Astrocyte of the spinal cord (primary cell): ENCODE measurements around the gene EPX.

Source experiments
- DNase-seq: peaks from one replicate; pipeline ENCODE4 v3.0.0; 2011; ENCODE audit warnings: low read depth, low spot score
- H3K4me3 ChIP-seq: 2 replicates; pipeline ENCODE4 v1.5.1; 2011; ENCODE audit warnings: low read depth, mild to moderate bottlenecking, low read length, moderate library complexity
- in situ Hi-C: cut with HindIII; loops from 2 replicates; pipeline ENCODE4 v1.10.0; 2017; ENCODE audit warnings: low sequenced_read_pairs
- TF ChIP-seq, protein P1 (sequence below): IDR thresholded peaks from 2 replicates; pipeline ENCODE4 v1.5.1; 2012; ENCODE audit warnings: low read depth, mild to moderate bottlenecking, low read length, inconsistent platforms

Gene EPX

GRCh38 chr17:58236394-58236793 is 43.9 kb downstream of the EPX start:
- DNase-seq, result no peak
- in situ Hi-C loops, result no loop called here
- H3K4me3 ChIP-seq, result no peak overlapping the region
- TF ChIP-seq, protein P1, sequence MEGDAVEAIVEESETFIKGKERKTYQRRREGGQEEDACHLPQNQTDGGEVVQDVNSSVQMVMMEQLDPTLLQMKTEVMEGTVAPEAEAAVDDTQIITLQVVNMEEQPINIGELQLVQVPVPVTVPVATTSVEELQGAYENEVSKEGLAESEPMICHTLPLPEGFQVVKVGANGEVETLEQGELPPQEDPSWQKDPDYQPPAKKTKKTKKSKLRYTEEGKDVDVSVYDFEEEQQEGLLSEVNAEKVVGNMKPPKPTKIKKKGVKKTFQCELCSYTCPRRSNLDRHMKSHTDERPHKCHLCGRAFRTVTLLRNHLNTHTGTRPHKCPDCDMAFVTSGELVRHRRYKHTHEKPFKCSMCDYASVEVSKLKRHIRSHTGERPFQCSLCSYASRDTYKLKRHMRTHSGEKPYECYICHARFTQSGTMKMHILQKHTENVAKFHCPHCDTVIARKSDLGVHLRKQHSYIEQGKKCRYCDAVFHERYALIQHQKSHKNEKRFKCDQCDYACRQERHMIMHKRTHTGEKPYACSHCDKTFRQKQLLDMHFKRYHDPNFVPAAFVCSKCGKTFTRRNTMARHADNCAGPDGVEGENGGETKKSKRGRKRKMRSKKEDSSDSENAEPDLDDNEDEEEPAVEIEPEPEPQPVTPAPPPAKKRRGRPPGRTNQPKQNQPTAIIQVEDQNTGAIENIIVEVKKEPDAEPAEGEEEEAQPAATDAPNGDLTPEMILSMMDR, result no peak

DNA sequence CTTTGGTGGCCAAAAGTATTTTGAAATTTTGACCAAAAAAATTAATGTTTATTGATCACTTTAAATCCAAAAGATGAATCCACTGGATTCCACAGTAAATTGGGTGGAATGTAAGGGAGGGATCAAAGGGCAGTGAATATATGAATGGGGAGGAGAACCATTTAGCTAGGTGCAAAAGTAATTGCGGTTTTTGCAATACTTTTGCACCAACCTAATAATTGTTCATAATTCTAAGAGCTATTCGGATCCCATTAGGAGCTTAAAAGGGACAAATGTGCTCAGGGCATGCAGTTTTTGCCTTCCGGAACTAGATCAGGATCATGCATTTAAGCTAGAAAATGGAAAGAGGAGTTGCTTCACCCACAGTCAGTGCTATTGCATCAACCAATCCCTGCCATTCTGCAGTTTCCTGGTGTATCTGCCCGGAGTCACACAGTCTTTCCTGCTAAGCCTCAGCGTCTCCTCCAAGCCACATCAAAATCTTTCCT is 45.7 kb downstream of the EPX start, which contains the start of gene LPO:
LPO (plus strand) TSS at position 438 of the 488 bp plus-strand sequence. CDS start 4,396 bp downstream, outside the sequence.
- TF ChIP-seq, protein P1, result no peak
- in situ Hi-C loops, result no loop called here
- no peak within 1 kb of the TSS for H3K4me3 ChIP-seq
- no peak for DNase-seq

DNA sequence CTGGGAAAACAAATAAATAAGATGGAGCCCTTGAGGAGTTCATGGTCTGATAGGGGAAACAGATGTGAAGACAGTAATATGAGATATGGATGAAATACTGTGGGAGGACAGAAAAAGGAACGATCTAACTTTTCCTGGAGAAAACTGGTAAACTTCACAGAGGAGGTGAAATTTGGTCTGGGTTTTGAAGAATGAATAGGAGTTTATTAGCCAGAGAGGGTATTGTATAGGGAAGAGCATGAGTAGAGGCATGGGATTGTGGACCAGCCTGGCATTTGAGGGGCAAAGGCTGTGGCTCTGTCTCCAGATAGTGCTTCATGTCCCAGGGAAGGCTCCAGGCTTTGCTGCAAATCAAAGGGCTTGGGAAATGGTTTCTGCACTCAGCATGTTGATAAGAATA is 47.5 kb downstream of the EPX start:
- TF ChIP-seq, protein P1, result no peak
- DNase-seq, result no peak
- in situ Hi-C loops, result no loop called here
- no peak overlapping the region for H3K4me3 ChIP-seq

DNA sequence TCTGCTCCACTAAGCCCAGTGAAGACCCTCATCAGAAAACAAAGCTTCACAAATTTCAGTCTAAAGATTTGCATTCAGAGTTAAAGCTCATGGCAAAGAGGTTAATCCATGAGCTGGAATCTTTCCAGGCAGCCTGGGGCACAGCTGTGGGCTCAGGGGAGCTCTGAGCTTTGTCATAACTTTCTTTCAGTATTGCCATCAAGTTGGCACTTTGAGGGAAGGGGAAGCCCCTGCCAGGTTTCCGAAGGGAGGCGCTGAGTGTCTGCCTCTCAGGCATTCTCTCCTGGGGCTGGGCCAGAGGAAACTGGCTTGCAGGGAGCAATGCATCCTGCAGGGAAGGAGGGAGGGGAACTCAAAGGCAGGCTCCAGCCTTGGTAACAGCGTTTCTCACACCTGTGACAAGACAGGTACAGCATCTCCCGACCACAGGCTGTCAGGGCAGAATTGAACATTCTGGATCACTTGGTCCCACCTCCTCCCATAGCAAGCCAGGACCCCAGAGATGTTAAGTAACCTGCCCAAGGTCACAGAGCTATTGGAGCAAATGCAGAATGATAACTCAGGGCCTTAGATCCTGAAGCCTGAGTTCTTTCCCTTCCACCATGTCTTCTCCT is 49.8 kb downstream of the EPX start:
- TF ChIP-seq, protein P1, result no peak
- DNase-seq, result no peak
- no peak overlapping the region for H3K4me3 ChIP-seq
- in situ Hi-C loops, result no loop called here

DNA sequence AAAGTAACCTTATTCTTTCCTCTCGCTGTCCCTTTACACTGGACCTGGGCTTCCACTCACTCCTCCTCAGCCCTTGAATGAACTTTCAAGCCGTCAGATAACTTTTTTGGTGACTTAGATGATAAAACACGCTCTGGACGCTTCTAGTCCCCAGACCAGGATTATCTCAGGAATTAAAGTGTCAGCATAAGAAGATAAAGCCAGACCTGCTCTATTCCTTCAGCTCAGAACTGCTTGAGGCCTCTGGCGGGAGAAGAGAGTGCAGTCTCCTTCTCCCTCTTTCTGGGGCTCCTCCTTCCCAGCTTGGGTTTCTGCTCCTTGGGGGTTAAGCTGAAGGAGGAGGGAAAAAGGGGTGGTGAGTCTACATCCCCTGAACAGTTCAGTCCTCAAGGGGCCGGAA is 52.4 kb downstream of the EPX start:
- TF ChIP-seq, protein P1, result no peak
- in situ Hi-C loops, result no loop called here
- H3K4me3 ChIP-seq, result no peak overlapping the region
- no peak for DNase-seq

DNA sequence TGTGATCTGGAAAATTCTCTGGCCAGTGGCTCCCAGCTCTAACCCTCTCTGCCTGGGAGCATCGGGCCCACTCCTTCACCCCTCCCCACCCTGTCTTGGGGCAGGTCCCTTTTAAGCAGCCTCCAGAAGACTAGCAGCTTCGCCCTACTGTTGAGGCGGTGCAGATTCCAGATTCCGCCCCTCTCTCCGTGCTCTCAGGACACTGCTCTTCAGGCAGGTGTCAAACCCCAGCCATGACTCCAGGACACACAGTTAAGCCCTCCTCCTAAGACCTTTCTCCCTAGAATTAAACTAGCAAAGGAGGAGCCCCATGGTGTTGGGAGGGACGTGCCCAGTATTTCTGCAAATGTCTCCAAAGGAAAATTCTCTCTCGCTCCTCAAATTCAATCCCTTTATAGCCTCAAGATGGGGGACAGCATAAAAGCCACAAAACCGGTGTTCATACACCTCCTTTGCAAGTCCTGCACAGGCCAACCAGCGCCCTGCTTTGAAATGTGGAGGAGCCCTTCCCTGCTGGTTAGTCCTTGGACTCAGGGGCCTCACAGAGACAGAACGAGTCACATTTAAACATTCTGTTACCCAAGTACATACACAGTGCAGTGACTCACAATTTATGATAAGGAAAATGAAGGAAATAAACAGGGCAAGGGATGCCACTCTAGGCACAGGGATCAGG is 53.0 kb downstream of the EPX start:
- no peak for DNase-seq
- H3K4me3 ChIP-seq, result no peak overlapping the region
- in situ Hi-C loops, result no loop called here
- TF ChIP-seq, protein P1, result no peak
